Amygdala (tissue), 56 donors: ENCODE measurements around the gene WNT3.
A peak's percentile ranks its signal among the peaks of the same experiment; 100 is the strongest.

Source experiments
- DNase-seq, 56 donors: peaks; one replicate each; lab custom pipeline; 2025; lab: John Stamatoyannopoulos, UW

The WNT3 gene

DNA sequence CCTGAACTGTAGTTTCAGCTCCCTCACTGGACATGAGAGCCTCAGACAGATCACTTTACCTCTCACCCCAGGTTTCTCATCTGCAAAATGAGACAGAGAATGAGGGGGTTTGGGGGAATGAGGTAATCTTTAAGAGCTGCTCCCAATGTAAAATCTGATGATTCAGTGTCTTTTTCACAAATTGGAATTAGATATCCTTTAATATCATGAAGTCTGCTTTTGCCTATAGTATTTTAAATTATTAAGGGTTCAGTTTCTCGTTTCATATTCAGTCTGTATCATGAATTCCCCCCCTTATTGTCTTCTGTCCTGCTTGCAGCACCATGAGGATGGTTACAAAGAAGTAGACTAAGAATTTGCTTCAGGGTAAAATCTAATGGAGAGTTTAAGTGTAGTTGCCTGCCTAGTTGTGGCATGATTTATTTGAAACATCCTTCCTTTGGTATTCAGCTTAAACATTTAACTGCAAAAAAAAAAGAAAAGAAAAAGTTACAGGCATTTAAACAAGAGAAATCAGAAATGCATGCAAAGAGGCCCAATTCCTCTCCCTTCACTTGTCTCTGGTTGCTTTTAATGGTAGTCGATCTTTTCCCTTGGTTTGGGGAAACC, 77.3 kb downstream of the WNT3 start:
- no peak for DNase-seq

DNA sequence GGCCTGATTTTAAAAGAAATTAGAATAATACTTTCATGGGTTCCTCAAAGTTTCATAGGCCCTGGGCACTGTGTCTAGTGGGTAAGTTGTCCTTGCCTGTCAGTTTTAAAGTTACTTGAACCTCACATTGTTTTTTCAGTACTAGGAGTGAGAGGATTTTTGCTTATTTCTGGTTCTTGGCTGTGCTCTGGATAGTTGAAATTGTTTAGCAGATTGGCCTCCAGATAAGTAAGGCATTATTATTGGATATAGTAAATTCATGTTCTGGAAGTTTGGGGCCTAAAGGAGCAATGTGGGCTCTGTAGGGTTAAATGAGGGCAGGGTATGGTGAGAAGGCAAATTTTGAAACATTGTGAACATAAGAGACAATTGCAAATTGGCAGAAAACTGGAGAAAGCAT, 78.5 kb downstream of the WNT3 start:
- DNase-seq = no peak

DNA sequence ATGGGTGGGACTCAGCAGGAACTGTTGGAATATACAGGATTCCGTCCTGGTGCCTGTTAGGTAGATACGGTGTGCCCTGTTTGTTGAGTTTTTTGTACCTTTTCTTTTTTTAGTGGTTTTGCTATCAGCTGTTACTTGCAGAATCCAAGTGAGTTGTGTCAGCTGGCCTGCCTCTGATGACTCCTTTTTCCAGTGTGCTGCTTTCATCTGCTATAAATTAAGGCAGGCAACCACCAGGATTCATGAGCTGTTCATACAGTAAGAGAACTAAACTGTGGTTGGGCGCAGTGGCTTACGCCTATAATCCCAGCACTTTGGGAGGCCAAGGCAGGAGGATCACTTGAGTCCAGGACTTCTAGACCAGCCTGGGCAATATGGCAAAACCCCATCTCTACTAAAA, 79.9 kb downstream of the WNT3 start:
- DNase-seq = no peak

DNA sequence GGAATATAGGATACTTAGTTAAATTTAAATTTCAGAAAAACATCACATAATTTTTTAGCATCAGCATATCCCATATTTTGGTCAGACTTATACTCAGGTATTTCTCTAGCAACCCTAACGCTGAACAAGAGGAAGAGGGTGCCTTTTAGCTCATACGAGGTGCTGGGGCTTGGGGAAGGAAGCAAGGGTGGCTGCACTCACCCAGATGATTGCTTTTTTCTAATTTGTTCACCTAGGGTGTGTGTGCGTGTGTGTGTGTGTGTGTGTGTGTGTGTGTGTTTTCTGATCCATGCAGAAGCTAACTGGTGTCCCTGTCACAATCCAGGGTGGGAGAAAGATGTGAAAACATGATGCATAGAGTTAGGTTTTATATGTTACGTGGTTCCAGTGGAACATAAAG, 81.2 kb downstream of the WNT3 start:
- DNase-seq = no peak

DNA sequence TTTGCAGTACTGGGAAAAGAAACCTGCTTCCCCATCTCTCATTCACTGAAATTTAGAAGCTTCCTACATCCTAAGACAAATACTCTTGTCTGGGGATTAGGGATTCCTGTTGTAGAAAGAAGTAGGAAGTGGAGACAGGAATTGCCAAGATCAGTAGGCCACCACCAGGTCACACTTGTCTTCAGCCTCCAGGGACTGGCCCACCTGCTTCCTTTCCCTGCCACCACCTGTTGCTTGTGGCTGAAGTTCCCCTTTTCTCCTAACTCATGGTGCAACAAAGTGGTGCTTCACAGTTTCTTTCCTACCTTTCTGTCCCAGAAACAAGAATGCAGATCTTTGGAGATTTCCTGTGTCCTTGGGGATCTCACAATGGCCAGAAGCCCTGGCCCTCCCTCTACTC, 82.4 kb downstream of the WNT3 start:
- DNase-seq = no peak

DNA sequence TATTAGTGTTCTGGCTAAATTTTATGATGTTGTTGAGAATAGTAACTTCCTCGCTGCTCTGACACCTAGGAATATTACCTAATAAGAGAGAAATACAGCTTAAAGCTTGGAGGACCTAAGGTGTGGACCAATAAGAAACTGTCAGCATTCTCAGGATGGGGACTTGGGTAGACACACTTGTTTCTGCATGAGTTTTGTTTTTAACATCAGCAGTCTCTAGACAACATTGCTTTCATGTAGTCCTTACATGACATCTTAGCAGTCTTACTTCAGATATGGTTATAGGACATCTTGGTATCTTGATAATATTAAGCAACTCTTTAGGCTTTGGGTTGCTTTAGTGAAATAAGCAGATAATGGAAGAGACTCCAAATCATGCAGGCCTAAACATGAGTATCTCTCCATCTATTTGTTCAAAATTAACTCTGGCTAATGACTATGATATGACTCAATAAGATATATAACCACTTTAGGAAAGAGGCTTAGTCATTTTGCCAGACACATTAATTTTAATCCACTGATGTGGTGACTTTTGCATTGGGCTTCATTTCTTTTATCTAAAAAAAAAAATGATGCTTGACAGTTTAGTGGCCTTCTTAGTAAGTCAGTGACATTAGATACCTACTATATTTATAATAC, 84.5 kb downstream of the WNT3 start:
- DNase-seq = no peak

DNA sequence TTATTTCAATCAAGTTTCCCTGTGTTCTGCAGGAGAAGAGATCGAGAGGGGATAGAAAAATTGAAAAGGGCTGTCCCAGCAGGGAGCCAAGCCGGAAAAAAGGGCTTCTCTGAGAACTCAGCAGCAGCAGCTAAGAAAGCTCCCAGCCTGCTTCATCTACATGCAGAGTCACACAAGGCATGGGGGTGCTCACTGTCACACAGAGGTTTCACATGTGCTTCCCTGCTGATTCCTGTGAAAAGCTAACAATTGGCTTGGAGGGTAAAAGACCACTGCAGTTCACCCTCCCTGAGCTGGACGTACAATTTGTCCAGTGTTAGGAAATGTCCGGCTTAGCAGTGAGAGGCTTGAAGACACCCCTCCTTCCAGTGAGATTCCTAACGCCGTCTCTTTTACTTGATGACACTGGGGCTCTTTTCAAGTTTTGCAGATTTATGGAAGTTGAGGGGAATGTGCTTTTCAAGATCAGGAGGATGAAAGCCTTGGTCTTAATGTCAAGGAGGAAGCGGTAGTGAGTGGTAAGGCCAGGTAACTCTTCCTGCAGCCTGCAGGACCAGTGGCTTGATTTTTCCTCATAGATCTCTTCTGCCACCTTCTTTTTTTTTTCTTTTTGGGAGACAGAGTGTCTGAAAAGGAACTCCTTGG, 85.6 kb downstream of the WNT3 start:
- peak in 15 of 56 donors; percentile 1 to 30 (median 5) for DNase-seq

DNA sequence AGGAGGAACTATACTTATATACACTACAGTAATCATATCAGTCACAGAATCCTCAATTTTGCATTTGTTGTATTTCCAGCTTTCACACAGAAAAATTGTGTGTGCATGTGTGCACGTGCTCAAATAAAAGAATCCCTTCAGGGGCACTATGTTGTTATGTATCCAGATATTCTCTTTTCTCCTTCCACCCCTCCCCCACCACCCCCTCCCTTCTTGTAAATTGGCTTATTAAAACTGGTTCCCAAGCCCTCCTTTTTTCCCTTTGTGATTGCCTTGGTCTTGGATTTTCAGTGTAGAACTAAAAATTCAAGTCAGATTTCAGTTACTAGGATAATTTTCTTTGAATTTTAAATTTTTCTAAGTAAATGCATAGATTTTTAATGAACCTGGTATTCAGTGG, 86.3 kb downstream of the WNT3 start:
- DNase-seq = no peak

DNA sequence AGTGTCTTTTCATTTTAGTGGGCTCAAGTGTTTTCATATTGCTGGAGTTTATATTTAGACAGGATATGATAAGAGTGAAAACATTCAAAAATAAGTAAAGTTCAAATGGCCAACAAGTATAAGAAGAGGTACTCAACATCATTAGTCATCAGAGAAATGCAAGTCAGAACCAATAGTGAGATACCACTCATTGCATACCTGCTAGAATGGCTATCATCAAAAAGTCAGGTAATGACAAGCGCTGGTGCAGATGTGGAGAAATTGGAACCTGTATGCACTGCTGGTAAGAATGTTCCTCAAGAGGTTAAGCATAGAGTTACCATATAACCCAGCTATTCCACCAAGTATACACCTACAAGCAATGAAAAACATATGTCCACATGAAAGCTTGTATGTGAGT, 87.8 kb downstream of the WNT3 start:
- DNase-seq = no peak

DNA sequence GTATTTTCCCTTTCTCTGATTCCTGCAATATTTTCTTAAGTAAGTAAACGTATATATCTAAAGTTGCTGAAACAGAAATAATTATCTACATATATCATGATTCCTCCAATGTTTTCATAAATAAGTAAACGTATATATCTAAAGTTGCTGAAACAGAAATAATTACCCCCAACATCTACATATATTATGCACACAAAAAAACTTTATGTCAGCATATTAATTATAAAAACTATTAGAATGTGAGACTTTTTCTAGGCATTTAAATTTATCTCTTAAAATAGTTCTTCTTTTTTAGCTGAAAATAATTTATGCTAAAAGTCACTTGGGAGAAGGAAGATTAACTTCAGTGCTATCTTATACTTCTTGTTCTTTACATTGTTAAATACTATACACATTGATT, 88.5 kb downstream of the WNT3 start:
- no peak for DNase-seq

DNA sequence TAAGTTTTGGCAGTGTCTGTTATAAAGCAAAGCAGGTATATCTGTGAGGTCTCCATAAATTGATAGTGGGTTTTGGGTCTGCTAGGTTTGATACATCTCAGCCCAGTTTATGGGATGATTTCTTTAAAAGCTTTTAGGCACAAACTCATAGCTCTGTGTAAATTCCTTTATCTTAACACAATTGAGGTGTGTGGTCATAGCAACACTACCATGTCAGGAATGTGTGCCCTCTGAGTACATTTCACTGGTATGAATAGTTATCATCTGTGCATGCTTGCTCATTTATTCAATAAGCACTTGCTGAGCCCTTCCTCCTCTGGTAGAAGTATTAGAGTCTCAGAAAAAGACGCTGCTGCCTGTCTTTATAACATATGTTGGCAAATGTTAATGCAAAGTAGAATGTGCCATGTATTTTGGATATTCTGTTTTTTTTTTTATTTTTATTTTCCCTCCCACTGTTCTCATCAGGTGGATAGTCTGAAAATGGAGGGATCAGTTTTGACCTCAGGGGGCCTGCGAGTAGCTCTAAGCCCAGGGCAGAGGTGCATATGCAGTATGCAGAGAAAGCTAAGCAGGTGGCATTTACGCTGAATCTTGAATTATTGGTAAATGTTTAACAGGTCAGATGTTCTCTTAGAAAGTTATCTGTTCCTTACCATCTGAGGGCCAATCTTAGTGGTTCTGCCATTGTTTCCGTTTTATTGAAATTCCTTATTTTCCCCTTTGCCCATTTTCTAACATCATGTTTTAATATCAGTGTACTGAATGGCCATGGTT, 90.7 kb downstream of the WNT3 start:
- DNase-seq = no peak

DNA sequence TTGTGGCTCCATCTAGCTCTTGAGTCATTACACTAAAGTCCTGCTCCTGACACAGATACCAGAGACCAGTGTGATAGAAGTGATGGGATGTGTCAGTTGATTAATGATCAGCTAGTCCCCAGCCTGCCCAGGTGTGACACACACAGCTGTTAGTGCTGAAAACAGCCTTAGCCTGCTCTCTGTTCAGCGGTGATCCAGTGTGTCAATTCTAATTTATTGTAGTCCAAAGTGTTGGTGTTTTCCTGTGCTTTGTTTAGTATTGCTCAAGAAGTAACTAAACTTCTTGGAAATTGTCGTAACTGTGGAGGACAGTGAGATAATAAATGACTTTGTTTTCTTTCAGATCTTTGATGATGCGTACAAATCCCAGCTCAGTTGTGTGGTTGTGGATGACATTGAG, 92.3 kb downstream of the WNT3 start:
- DNase-seq = no peak

DNA sequence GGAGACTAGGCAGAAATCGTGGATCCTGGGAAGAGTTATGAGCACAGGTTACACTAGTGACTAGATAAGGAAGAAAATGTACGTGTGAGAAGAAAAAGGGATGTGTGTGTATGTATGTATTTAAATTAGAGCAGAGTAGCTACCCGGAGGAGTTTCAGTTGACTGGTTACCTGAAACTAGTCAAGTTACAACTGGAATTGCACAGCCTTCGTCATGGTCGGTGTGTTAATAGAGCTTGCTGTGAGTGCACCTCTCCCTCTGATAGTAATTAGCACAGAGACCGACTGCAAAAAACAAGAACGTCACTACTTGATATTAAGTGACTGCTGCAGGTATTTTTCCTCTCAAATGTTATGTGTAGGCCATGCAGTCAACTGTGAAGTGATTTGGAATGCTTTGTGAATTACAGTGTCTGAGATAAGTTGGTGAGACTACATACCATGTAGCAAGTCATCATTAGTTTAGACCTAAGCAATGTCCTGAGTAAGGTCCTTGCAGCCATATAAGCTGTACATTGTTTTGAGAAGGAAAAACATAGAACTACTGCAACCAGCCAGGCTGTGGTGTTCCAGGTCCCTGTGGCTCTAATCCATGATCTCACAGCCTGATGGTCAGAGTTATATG, 95.7 kb downstream of the WNT3 start:
- no peak for DNase-seq

DNA sequence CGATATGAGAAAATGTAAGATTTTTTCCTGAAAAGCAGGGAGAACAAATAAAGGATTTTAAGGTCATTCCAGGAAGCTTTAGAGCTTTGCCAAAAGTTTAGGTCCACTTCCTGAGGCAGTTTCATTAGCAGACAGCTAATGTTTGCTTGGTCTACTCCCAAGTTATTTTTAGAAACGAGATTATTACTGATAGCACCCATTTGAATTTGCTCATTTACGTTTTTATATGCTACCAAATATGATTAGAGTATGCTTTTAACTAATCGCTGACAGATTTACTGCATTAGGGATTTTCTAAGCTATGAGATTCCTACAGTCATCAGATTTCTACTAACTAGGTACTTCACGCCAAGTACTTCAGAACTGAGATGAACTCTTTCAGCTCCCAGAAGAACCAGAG, 98.1 kb downstream of the WNT3 start:
- no peak for DNase-seq

DNA sequence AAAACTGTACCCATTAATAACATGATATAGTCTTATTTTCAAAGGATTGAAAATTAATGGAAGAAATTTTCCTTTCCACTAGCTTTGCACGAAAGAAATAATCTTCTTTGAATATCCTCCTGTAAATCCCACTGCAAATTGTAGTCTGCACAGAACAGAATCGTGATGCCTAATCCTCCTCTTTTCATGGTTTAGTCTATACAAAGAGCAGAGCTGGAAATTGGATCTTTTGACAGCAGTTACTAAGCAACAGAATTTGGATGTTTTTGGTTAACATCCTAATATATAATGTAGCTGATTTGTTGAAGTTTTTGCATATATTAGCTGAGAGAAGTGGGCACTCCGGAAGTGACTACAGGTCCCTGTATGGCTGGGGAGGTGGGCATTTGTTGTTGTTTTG, 98.6 kb downstream of the WNT3 start:
- DNase-seq = no peak

DNA sequence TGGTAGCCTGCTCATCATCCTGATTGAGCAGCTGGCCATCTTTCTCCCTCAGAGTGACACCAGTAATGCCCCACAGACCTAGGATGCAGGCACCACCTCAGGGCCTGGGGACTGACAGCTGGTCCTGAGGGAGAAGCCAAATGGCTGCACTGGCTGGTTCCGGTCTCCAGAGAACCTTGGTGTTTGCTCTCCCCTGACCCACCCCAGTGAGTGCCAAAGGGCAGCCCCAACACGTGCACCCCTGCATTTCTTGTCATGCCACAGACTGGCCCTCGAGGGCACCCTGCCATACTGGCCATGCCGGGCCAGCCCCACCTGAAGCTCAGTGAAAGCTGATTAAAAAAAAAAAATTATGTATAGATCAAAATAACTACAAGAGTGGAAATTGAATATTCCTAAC, 100.5 kb downstream of the WNT3 start:
- DNase-seq = no peak
